NCI-H446 treated with DMSO at 0.1 percent for 48 hours (cell line): ENCODE data around the gene USP8.

Experiments used
- DNase-seq: peaks from one replicate; lab custom pipeline; 2025; lab: John Stamatoyannopoulos, UW

USP8 gene

DNA sequence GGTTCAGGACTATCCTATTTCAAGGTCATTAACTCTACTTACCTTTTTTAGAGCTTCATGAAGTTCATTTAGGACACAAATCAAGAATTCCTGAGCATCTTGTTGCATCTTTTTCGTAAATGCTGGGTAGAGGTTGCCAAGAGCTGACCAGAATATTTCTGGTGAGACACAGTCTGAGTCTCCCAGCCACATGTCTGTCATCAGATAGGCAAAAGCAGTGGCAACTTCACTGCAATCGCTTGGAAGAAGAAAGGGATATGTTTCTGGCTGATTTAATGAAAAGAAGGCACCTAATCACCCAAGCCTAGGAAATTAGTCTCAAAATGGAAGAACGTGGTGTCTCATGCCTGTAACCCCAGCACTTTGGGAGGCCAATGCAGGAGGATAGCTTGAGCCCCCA, 119.4 kb downstream of the USP8 start:
- no peak for DNase-seq

DNA sequence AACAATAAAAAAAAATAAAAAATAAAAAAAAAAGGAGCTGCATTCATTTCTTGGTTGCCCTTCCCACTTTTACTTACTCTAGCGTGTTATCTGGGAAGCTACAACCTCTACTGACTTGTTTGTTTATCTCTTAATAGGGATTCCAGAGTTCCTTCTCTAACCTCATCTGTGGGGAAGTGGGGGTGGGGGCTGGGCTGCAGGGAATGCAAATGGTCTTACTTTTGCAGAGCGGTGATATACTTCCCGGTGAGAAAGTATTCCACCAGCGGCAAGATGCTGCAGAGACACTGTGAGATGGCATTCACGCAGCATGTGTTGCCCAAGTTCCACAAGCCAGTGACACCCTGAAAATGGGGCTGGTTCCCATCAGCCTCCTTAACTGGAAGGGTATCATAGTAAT, 120.2 kb downstream of the USP8 start:
- no peak for DNase-seq

DNA sequence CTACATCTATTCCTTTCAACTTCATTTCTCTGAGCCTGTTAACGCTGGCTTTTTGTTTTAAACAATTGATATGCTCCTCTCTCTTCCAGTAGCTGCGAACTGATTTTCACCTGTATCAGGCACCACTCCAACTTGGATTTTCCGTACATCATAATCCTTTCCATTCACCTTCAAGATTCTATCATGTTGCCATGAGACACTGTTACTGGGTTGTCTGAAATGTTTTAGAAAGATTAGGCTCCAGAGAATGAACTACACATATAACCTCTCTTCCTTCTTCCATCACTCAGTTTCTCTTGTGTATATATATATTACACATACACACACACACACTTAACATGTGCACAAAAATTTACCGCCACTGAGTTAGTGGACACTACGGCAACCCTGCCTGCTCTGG, 122.4 kb downstream of the USP8 start, which contains the start of gene USP50:
Gene USP50, minus strand, starts transcription at position 101 of the 400 bp plus-strand sequence. CDS start 141 bp downstream, outside the sequence.
- DNase-seq: no peak

DNA sequence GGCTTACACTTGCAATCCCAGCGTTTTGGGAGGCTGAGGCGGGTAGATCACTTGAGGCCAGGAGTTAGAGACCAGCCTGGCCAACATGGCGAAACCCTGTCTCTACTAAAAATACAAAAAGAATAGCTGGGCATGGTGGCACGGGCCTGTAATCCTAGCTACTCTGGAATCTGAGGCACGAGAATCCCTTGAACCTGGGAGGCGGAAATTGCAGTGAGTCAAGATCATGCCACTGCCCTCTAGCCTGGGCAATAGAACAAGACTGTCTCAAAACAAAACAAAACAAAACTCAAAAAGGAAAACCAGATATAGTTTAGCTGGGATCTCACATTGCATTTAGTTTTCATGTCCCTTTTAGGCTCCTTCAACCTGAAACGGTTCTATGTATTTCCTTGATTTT, 125.1 kb downstream of the USP8 start:
- DNase-seq: no peak

DNA sequence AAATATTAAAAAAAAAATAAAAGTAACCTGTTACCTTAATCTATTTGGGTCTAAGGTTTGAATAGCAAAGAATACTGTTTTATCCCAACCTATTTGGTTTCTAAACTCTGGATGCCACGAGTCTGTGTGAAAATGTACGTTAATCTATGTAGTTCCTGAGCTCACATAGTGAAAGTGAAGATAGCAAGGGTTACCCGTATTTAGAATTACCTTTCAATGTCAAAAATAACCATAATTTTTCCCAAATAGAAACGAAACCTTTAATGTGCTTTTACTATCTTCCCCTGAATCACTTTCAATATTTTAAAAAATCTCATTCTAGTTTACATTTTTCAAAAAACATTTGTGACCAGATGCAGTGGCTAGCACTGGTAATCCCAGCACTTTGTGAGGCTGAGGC, 128.0 kb downstream of the USP8 start:
- DNase-seq: no peak

DNA sequence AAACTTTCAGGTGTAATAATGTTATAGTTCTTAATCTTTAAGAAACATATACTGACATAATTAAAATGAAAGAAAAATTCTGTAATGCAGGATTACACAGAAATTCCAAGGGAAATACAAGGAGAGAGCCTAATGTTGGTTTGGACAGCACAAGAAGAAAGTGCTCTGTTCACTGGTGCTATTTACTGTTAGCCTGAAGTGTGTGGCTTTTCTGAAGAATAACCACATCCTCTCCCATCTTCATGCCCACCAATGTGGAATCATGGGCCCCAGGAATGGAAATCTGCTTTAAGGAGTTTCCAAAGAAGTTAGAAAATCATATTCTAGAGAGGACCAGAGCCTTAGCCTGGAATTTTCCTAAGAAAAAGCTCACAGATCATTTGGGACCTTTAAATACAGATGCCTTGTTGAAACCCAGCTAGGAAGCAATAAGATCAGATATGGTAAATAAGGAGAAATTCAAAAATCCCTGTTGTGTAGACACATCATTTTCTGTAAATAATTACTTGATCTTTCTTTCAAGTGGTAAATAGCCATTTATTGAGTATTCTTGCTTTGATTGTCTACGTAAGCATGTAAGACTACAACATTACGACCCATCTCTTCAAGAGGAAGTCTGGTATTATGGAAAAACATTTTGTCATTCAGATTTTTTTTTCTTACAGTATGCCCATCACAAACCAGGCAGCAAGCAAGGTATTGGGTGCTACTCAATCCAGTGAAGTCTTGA, 132.6 kb downstream of the USP8 start:
- no peak for DNase-seq

DNA sequence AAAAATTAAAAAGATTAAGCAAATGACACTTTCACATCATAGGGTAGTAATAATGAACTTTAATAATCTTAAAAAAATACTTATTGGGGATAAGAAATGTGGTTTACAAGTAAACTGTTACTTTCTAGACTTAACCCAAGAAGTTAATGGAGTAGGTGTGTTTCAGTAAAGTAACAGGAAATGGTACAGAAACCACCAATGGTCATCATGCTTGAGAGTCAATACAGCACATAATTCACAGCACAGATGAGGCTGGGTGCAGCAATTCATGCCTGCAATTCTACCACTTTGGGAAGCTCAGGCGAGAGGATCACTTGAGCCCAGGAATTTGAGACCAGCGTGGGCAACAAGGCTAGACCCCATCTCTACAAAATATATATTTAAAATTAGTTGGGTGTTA, 133.8 kb downstream of the USP8 start:
- DNase-seq: no peak

DNA sequence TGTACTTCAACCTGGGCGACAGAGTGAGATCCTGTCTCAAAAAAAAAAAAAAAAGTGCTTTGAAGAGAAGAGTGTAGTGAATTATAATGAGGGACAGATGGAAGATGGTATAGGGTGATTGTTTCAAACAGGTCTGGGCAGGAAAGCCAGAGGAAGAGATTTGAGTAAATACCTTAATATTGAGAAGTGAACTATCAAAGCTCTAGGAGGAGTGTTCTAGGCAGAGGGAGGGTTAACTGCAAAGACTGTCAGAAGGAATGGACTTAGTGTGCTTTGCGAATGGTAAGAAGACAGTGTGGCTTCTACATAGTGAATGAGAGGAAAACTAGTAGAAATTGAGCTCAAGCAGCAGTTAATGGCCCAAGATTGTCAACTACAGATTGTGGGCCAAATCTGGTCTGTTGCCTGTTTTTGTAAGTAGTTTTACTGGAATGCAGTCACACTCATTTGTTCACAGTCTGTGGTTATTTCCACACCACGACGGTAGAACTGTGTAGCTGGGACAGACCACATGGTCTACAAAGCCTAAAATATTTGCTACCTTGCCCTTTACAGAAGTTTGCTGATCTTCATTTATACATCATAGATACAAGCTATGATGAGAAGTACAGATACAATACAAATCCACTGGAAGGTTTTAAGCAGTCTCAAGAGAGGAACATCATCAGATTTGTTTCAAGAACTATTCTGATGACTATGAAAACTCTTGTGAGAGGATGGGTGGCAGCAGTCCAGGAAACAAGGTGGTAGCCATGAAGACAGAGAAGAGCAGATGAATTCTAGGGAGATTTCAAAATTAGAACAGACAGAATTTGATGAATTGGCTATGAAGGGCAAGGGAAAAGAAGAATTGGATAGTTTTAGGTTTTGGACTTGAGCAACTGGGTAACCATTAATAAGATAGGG, 138.8 kb downstream of the USP8 start:
- DNase-seq: no peak

DNA sequence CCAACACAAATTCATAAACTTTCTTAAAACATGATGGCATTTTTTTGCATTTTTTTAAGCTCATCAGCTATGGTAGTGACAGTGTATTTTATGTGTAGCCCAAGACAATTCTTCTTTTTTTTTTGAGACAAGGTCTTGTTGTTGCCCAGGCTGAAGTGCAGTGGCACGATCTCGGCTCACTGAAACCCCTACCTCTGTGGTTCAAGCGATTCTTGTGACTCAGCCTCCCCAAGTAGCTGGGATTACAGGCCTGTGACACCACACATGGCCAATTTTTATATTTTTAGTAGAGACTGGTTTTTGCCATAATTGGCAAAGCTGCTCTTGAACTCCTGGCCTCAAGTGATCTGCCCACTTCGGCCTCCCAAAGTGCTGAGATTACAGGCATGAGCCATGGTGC, 139.6 kb downstream of the USP8 start:
- no peak for DNase-seq
